Activated CD4-positive, CD25-positive, alpha-beta regulatory T cell (primary cell): Measurements from ENCODE around the gene DKK2.

Source experiments
- DNase-seq, 4 experiments: peaks; one replicate each; lab custom pipeline; 2025; lab: John Stamatoyannopoulos, UW

The DKK2 gene

DNA sequence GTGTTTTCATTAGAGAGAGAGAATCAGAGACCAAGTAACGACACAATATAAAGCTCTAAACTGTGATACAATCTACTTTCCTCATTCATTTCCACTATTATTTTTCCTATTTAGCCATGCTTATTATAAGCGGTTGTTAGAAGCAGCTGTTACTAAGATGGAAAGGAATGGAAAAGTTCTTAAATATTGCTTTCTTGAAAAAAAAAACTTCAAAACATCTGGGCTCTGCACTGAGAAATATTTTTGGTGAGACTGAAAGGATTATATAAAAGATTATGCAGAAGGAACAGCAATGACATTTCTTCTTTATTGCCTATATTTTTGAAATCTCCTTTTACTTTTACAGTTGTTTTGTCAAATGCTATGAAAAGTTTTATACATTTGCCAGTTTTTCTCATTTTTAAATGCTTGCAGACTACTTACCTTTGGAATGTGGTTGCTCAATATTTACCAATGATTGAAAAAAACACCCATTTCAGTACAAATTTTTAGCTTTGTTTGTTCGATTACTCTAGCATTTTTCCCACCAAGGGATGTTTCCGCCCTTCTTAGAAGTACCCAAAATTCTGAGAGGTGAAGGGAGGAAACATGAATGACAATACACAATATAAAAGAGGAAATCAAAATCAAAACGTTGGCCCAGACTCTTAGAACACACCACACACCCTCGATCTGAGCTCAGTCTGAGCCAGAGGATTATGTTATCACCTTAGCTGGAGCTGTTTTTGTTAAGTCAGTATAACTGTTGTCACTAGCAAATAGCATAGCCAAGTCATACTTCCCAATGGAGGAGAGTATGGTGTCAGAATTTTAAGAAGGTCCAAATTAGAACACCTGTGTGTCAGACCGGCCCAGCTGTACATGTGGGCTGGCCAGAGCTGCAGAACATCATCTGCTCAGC lies 18.4 kb downstream of the DKK2 start:
- DNase-seq: no peak

GRCh38 chr4:107011312-107011711 lies 24.8 kb downstream of the DKK2 start:
- DNase-seq: no peak

- no peak for DNase-seq
Observed at GRCh38 chr4:107009196-107009968, 26.7 kb downstream of the DKK2 start.

- DNase-seq: no peak
Observed at GRCh38 chr4:107008115-107008514, 28.0 kb downstream of the DKK2 start.

DNA sequence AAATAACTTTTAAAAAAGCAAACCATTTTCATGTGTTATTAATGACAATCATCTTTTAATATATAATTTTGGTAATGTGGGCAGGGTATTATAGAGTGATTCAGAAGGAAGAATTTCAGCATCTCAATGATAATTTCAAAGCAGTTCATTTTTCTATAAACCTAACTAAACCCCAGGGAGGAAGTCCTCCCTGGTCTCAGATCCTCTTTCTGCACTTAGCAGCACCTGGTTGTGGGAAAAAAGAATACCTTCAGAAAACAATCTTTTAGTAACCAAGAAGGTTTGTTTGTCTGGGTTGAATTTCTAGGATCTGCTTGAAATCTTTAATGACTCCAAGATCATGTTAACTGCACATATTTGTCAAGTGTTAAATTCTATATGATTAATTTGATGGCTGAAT lies 29.9 kb downstream of the DKK2 start:
- DNase-seq: no peak

- DNase-seq: no peak
Observed at GRCh38 chr4:106996490-106996889, 39.6 kb downstream of the DKK2 start.

DNA sequence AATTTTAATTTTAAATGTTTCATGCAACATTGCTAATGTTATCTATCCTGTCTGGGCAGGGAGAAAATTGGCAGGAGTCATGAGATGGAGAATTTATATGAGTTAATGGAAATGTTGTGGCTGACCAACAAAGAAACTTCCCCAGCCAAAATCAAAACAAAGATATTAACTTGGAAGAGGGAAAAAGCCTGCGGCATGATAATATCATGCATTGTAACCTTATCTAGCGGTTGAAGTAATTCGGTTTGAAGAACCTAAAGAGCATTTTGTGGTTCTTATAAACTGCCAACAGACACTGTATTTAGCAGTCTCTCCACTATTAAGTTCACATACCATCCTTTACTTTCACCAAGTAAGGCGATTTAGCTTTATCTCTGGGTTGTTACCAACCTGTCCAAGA lies 42.3 kb downstream of the DKK2 start:
- DNase-seq: no peak

DNA sequence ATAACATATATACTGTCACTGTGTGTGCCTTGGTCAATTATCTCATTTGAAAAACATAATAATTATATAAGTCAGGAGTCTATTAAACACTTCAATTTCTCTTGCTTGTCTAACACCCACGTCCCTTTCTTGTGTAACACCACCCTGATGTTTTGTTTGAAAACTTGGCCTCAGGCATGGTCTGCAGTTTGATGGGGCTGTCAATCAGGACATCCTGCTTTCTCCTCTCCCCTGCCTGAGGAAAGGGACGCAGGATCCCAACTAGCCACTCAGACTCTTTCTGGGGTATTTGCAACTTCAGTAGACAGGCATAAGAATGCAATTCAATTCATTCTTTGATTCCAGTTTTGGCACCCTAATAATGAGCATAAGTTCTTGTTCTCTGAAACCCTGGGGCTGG lies 48.8 kb downstream of the DKK2 start:
- DNase-seq: no peak

GRCh38 chr4:106986486-106986885 lies 49.6 kb downstream of the DKK2 start:
- DNase-seq: no peak

GRCh38 chr4:106985830-106986229 lies 50.3 kb downstream of the DKK2 start:
- no peak for DNase-seq

GRCh38 chr4:106982711-106983211 lies 53.4 kb downstream of the DKK2 start:
- DNase-seq: no peak

- DNase-seq: no peak
Observed at GRCh38 chr4:106981431-106981830, 54.7 kb downstream of the DKK2 start.

DNA sequence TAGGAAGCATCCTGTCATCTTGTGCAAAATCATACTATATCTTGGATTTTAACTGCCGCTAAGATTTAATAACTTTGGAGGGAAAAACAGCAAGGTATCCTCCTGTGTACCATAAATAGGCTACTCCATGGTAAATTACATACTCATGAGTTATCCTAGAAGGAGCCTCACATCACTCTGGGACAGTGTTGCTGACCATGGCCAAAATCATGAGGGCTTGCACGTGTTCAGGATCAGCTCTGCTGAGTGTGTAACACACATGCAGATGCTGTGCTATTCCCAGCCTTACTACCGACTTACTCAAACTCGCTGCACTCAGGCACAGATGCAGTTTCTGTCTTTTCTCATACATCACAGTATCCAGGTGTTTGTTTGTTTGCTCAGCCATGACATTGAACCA lies 56.6 kb downstream of the DKK2 start:
- no peak for DNase-seq

DNA sequence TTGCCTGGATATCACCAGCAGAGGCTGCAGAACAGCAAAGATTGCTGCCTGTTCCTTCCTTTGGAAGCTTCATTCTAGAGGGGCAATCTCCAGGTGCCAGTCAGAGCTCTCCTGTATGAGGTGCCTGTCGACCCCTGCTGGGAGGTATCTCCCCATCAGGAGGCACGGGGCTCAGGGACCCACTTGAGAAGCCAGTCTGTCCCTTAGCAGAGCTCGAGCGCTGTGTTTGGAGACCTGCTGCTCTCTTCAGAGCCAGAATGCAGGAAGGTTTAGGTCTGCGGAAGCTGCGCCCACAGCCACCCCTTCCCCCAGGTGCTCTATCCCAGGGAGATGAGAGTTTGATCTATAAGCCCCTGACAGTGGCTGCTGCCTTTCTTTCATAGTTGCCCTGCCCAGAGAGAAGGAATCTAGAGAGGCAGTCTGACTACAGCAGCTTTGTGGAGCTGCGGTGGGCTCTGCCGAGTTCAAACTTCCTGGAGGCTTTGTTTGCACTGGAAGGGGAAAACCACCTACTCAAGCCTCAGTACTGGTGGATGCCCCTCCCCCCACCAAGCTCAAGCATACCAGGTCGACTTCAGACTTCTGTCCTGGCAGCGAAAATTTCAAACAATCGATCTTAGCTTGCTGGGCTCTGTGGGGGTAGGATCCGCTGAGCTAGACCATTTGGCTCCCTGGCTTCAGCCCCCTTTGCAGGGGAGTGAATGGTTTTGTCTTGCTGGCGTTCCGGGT lies 57.9 kb downstream of the DKK2 start:
- DNase-seq: no peak

GRCh38 chr4:106971636-106972035 lies 64.5 kb downstream of the DKK2 start:
- DNase-seq: no peak

- DNase-seq: no peak
Observed at GRCh38 chr4:106967892-106968291, 68.2 kb downstream of the DKK2 start.

DNA sequence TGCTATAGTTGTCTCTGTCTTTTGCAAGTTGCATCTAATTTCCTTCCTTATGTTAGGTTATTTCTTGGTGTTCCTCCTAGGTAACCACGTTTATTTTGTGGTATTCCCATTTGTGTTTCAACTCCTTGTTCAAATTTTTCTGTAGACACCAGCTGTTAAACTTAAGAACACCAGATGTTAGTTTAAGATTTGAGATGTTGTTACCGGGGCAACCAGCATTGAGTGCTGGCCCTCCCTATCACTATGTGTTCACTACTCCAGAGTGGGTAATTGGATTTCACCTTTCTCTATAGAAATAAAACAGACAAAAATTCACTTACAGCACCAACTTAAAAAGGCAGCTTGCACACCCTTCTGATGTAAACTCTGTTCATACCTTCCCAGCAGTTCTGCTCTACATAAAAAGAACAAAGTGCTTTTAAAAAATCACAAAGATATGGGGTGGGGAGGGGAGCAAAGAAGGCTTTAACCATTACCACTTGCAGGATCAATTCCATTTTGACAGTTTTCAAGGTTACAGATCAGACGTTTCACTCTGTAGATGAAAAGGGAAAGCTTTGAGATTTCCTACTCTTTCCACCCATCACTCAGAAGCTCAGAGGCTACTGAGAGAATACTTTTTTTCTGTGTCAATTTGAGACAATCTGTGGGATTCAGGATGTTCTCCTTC lies 82.9 kb downstream of the DKK2 start:
- DNase-seq: no peak

- no peak for DNase-seq
Observed at GRCh38 chr4:106951891-106952290, 84.2 kb downstream of the DKK2 start.

DNA sequence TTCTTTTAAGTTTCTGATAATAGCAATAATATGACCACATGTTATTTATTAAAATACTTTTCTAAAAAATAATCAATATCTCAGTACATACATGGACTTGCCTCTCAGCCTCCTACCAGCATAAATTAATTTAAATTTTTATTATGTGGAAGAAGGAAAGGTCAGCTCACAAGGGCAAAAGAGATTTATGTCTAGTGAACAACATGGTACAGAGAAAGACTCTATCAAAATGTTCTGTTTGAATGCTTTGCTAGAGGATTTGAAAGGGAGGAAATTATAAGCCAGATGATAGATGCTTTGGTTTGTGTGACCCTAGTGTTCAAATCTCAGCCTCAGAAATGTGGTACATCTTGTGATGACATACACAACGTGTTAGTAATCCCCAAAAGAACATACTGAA lies 94.3 kb downstream of the DKK2 start:
- DNase-seq: no peak

DNA sequence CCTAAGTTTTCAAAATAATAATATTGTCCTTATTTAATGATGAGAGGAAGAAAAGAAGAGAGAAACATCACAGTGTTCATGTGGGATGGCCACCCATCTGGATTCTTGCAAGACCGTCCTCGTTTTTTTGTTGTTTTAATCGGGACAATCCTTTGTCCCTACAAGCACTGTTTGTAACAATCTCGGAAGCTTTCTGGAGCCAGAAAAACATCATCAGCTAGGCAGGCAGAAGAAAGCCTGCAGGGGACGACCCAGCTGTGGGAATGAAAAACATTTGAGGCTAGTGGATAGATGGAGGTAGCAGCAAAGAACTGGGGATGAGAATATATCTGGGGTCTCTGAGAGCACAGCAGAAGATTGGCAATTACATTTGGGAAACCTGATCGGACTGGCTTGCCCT lies 105.6 kb downstream of the DKK2 start:
- DNase-seq: no peak

DNA sequence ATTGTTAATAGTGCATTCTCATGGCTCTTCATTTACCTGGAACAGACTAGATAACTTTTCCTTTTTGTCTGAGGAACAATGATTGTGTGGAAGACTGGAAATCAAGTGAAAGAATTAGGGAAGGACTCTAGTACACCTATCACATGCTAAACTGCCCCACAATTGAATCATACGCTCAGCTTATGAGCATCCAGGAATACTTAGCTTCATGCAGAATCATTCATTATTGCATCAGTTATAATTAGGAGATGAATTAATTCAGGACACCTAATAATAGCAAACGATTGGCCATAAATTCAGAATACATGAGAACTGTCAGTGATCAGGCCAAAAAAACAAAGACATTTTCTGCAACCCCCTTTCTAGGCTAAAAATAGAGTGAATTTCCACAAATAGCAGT lies 106.9 kb downstream of the DKK2 start:
- DNase-seq: no peak

GRCh38 chr4:106914223-106914622 lies 121.9 kb downstream of the DKK2 start:
- no peak for DNase-seq
